Measurements from ENCODE around the gene EPN1. TPM values are rescaled to one million over a fixed set of nuclear protein-coding genes. Genes with fewer than 3 reads are reported as not detected.

Gene EPN1
- total RNA-seq, 1 donor from 2014 or later, result 115 TPM

GRCh38 chr19:55689411-55690108, 14.5 kb downstream of the EPN1 start:
- TF ChIP-seq, protein P1, sequence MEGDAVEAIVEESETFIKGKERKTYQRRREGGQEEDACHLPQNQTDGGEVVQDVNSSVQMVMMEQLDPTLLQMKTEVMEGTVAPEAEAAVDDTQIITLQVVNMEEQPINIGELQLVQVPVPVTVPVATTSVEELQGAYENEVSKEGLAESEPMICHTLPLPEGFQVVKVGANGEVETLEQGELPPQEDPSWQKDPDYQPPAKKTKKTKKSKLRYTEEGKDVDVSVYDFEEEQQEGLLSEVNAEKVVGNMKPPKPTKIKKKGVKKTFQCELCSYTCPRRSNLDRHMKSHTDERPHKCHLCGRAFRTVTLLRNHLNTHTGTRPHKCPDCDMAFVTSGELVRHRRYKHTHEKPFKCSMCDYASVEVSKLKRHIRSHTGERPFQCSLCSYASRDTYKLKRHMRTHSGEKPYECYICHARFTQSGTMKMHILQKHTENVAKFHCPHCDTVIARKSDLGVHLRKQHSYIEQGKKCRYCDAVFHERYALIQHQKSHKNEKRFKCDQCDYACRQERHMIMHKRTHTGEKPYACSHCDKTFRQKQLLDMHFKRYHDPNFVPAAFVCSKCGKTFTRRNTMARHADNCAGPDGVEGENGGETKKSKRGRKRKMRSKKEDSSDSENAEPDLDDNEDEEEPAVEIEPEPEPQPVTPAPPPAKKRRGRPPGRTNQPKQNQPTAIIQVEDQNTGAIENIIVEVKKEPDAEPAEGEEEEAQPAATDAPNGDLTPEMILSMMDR (IDR thresholded peaks at IDR 0.05; ENCODE audit: unreplicated experiment), result no peak
- peaks cover 5% of the 10 kb centered on the region for H3K36me3 Mint-ChIP-seq (ENCODE audit: insufficient read depth)
- DNase-seq (ENCODE audit: low spot score, unreplicated experiment), result no peak
- H3K27ac Mint-ChIP-seq, result no peak overlapping the region
- no peaks in the 10 kb centered on the region for H3K4me1 Mint-ChIP-seq (ENCODE audit: low read depth)
- no peaks in the 10 kb centered on the region for H3K9me3 Mint-ChIP-seq (ENCODE audit: low read depth)
- no peaks in the 10 kb centered on the region for H3K27me3 Mint-ChIP-seq
- no peak overlapping the region for H3K4me3 Mint-ChIP-seq (ENCODE audit: low read depth)

- TF ChIP-seq, protein P1 (IDR thresholded peaks at IDR 0.05; ENCODE audit: unreplicated experiment), result no peak
- Mint-ChIP-seq H3K4me3 (ENCODE audit: low read depth) (no peak overlapping the region), H3K27ac (no peak overlapping the region), H3K4me1 (ENCODE audit: low read depth) (no peaks in the 10 kb centered on the region), H3K27me3 (no peaks in the 10 kb centered on the region), H3K9me3 (ENCODE audit: low read depth) (no peaks in the 10 kb centered on the region), H3K36me3 (ENCODE audit: insufficient read depth) (peaks cover 5% of the 10 kb centered on the region)
- DNase-seq (ENCODE audit: low spot score, unreplicated experiment), result no peak
These were observed 15.2 kb downstream of the EPN1 start for GRCh38 chr19:55690109-55690768.

GRCh38 chr19:55690769-55691545, 15.9 kb downstream of the EPN1 start:
- Mint-ChIP-seq H3K36me3 (ENCODE audit: insufficient read depth) (peaks cover 5% of the 10 kb centered on the region), H3K4me3 (ENCODE audit: low read depth) (no peak overlapping the region), H3K4me1 (ENCODE audit: low read depth) (no peaks in the 10 kb centered on the region), H3K9me3 (ENCODE audit: low read depth) (no peaks in the 10 kb centered on the region), H3K27me3 (no peaks in the 10 kb centered on the region), H3K27ac (no peak overlapping the region)
- TF ChIP-seq, protein P1 (IDR thresholded peaks at IDR 0.05; ENCODE audit: unreplicated experiment), result no peak
- no peak for DNase-seq (ENCODE audit: low spot score, unreplicated experiment)

DNA sequence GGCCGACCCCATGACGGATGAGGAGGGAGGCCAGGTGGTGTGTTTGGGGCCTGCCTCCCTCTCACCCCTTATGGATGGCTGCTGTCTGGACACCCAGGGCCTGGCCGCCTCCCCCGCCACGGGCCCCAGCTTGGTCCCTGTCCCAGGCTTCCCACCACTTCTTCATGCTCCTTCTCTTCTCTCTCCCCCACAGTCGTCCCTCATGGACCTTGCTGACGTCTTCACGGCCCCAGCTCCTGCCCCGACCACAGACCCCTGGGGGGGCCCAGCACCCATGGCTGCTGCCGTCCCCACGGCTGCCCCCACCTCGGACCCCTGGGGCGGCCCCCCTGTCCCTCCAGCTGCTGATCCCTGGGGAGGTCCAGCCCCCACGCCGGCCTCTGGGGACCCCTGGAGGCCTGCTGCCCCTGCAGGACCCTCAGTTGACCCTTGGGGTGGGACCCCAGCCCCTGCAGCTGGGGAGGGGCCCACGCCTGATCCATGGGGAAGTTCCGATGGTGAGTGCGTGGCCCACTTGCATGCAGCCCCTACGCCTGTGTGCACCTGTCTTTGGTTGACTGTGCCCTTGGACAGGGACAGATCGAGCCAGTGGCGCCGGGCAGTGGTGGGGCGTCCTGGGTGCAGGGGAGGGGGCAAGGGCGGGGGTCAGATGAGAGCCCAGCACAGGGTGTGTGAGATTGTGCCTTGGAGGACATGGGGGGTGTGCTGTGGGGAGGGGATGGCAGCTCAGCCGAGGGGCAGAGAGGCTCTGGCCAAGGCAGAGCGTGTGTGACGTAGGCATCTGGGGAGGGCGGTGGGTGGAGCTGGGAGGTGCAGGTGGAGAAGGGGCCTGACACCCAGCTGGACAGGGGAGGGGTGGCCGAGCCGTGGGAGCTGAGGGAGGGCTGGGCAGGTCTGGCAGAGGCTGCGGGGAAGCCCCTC, 16.8 kb downstream of the EPN1 start:
- Mint-ChIP-seq H3K4me3 (ENCODE audit: low read depth) (no peak overlapping the region), H3K9me3 (ENCODE audit: low read depth) (no peaks in the 10 kb centered on the region), H3K36me3 (ENCODE audit: insufficient read depth) (peaks cover 5% of the 10 kb centered on the region), H3K4me1 (ENCODE audit: low read depth) (no peaks in the 10 kb centered on the region), H3K27me3 (no peaks in the 10 kb centered on the region), H3K27ac (no peak overlapping the region)
- no peak for DNase-seq (ENCODE audit: low spot score, unreplicated experiment)
- TF ChIP-seq, protein P1 (IDR thresholded peaks at IDR 0.05; ENCODE audit: unreplicated experiment), result no peak

Measured in progenitor cell of endocrine pancreas (in vitro differentiated cells).